Measurements from ENCODE around the gene SLC35F3. TPM values are rescaled to one million over a fixed set of nuclear protein-coding genes. Genes with fewer than 3 reads are reported as not detected.

Gene SLC35F3
- total RNA-seq, 1 experiment from 2014 or later, result 0.94 TPM

- TF ChIP-seq E2F4 (CRISPR knock-in tag; IDR thresholded peaks at IDR 0.05; ENCODE audit: borderline replicate concordance, low read depth) (no peak), HMGXB4 (CRISPR knock-in tag; IDR thresholded peaks at IDR 0.05) (no peak), NR2C2 (CRISPR knock-in tag; IDR thresholded peaks at IDR 0.05) (no peak), PRRX2 (CRISPR knock-in tag; IDR thresholded peaks at IDR 0.05) (no peak), ZMAT4 (CRISPR knock-in tag; IDR thresholded peaks at IDR 0.05) (no peak), SP1 (CRISPR knock-in tag; conservative IDR thresholded peaks at IDR 0.05) (no peak)
Measured at GRCh38 chr1:234217316-234217840, 312.9 kb downstream of the SLC35F3 start (continued).

GRCh38 chr1:234218078-234218477 lies 313.6 kb downstream of the SLC35F3 start:
- CTCF ChIA-PET, result no interaction called here
- H3K36me3 Mint-ChIP-seq, result no peaks in the 10 kb centered on the region
- peaks cover 11% of the 10 kb centered on the region for H3K27me3 Mint-ChIP-seq (ENCODE audit: low read depth)
- no peaks in the 10 kb centered on the region for H3K9me3 Mint-ChIP-seq
- no peak overlapping the region for H3K27ac Mint-ChIP-seq
- ATAC-seq (no peak), DNase-seq (ENCODE audit: low spot score) (no peak)
- POLR2A ChIA-PET, result no interaction called here
- peaks cover 8% of the 10 kb centered on the region for H3K4me1 Mint-ChIP-seq
- H3K4me3 Mint-ChIP-seq, result no peak overlapping the region
- no peak for TF ChIP-seq KAT7 (CRISPR knock-in tag; IDR thresholded peaks at IDR 0.05; ENCODE audit: borderline replicate concordance)
- TF ChIP-seq ZNF532 (CRISPR knock-in tag; IDR thresholded peaks at IDR 0.05; ENCODE audit: borderline replicate concordance), result no peak
- TF ChIP-seq MXD4 (CRISPR knock-in tag; IDR thresholded peaks at IDR 0.05; ENCODE audit: borderline replicate concordance), result no peak

- Mint-ChIP-seq H3K27me3 (ENCODE audit: low read depth) (peaks cover 7% of the 10 kb centered on the region), H3K4me1 (peaks cover 7% of the 10 kb centered on the region), H3K4me3 (no peak overlapping the region), H3K27ac (no peak overlapping the region), H3K36me3 (no peaks in the 10 kb centered on the region), H3K9me3 (no peaks in the 10 kb centered on the region)
- ATAC-seq (no peak), DNase-seq (ENCODE audit: low spot score) (no peak)
- ChIA-PET CTCF (interaction anchor here (2.4 kb wide), 1 partner anchor 90 kb away, joined by 10 read pairs; no protein-coding TSS in a partner anchor), POLR2A (no interaction called here)
- TF ChIP-seq ZNF396 (CRISPR knock-in tag; IDR thresholded peaks at IDR 0.05; ENCODE audit: borderline replicate concordance) (no peak), NR2C2 (CRISPR knock-in tag; IDR thresholded peaks at IDR 0.05) (no peak), MXD4 (CRISPR knock-in tag; IDR thresholded peaks at IDR 0.05; ENCODE audit: borderline replicate concordance) (no peak), E2F1 (CRISPR knock-in tag; IDR thresholded peaks at IDR 0.05) (no peak)
Measured at GRCh38 chr1:234219711-234220110, 315.2 kb downstream of the SLC35F3 start.
